Measurements from ENCODE around the gene RING1.
"Not testable (repeated sequence)": the region's sequence is repeated elsewhere in the genome, so short reads cannot be mapped to it uniquely, and the experiment has no call there.

The RING1 gene

DNA sequence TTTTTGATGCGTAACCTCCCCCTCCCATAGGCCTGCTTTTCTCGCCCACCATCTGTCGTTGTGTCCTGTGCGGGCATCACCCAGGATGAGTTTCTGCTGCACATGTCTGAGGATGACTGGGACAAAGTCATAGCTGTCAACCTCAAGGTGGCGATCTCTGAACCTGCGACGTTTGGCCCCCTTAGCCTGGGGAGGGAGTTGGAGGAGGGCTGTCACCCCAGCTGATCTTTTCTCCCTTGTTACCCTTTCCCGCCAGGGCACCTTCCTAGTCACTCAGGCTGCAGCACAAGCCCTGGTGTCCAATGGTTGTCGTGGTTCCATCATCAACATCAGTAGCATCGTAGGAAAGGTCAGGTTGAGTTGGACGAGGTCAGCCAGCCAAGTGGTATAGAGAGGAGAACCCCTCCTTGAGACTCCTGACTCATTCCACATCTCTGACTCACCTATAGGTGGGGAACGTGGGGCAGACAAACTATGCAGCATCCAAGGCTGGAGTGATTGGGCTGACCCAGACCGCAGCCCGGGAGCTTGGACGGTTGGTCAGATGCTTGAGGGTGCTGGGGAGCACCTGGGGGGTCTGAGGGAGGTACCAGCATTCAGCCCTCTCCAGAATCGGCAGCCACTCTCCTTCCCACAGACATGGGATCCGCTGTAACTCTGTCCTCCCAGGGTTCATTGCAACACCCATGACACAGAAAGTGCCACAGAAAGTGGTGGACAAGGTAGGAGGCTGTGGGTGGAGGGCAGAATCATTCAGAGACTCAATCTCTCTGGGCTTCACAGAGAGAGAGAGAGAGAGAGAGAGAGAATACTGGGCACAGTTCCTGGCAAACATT lies 2.9 kb upstream of the RING1 start:
- in situ Hi-C loops (cut with HindIII; ENCODE audit: low sequenced_read_pairs) = no loop called here

- in situ Hi-C loops (cut with HindIII; ENCODE audit: low sequenced_read_pairs) = no loop called here
Measured at GRCh38 chr6:33206027-33206863, 2.1 kb upstream of the RING1 start.

DNA sequence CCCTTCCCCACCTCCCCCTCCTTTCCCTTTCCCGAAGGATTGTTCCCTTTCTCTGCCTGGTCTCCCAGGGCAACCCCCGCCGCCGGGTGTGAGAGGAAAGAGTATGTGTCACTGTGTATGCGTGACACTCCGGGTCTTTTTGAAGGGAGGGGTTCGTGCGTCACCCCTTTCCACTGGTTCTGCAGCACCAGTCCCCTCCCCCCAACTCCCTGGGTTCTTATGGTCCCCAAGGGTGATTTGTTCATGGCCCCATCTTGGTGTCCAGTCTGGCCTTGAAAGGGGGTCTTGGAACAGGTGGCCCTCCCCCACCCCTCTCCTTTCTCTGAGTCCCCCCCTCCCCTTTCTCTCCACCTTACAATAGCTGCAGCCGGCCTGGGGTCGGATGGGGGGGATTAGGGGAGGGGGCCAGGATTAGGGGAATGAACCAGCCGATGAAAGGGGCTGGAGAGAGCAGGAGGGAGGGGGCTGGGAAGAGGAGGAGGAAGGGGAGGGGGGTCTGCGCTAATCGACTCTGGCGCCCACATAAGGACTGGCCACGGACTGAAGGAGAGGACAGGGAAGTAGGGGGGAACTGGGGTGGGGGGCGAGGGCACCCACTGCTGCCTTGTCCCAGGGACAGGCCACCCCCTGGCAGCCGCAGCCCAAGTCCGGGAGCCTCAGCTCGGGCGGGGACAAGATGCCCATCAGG lies 1.3 kb upstream of the RING1 start:
- in situ Hi-C loops (cut with HindIII; ENCODE audit: low sequenced_read_pairs) = no loop called here

DNA sequence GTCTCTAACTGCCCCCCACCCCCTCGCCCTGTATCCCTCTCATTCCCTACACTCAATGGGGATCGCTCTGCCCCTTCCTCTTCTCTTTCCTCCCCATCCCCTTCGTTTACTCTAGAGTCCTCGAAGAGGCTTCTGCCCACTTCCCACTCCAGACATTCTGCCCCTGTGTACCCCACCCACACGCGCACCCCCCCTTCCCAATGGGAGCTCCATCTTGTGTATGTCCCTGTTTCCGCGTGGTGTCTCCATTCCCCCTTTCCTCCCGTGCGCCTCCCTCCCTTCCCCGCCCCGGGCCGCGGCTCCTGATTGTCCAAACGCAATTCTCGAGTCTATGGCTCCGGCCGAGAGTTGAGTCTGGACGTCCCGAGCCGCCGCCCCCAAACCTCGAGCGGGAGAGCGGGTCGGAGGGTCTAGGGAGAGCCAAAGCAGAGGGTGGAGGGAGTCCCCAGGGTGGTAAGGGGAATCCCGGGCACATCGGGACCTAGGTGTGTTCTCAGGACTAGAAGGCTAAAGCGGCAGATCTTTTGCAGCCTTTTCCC lies 679 bp upstream of the RING1 start:
- in situ Hi-C loops (cut with HindIII; ENCODE audit: low sequenced_read_pairs) = no loop called here

DNA sequence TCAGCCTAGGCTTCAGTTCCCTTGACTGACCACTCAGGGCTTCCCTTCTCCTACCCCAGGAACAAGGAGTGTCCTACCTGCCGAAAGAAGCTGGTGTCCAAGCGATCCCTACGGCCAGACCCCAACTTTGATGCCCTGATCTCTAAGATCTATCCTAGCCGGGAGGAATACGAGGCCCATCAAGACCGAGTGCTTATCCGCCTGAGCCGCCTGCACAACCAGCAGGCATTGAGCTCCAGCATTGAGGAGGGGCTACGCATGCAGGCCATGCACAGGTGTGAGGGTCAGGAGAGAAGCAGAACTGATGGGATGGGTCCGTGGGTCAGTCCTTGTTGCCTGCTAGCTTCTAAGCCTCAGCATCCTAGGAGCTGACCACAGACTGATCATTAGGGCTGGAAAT lies 1.6 kb downstream of the RING1 start:
- in situ Hi-C loops (cut with HindIII; ENCODE audit: low sequenced_read_pairs) = no loop called here

GRCh38 chr6:33211136-33211535 lies 2.8 kb downstream of the RING1 start:
- in situ Hi-C loops (cut with HindIII; ENCODE audit: low sequenced_read_pairs) = no loop called here

GRCh38 chr6:33211666-33212422 lies 3.5 kb downstream of the RING1 start:
- in situ Hi-C loops (cut with HindIII; ENCODE audit: low sequenced_read_pairs) = no loop called here

DNA sequence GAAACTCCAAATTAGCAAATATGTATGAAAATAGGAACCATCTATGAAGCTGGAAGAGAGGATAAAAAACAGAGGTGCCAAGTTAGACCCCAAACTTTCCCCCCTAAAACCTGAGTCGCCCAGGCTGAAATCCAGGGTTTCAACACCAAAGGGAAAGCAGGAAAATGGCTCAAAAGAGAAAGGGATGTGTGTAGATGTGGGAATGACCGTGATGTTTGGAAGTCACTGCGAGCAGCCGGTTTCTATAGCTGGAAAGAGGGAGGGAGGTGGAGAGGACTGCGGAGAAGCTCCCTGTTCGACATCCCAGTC lies 4.5 kb downstream of the RING1 start:
- in situ Hi-C loops (cut with HindIII; ENCODE audit: low sequenced_read_pairs) = no loop called here

- in situ Hi-C loops (cut with HindIII; ENCODE audit: low sequenced_read_pairs) = no loop called here
Measured at GRCh38 chr6:33213166-33213988, 5.1 kb downstream of the RING1 start.

GRCh38 chr6:33213989-33214335 lies 5.7 kb downstream of the RING1 start:
- in situ Hi-C loops (cut with HindIII; ENCODE audit: low sequenced_read_pairs) = no loop called here

GRCh38 chr6:33215271-33216116 lies 7.2 kb downstream of the RING1 start:
- in situ Hi-C loops (cut with HindIII; ENCODE audit: low sequenced_read_pairs) = no loop called here

GRCh38 chr6:33216117-33216649 lies 7.9 kb downstream of the RING1 start:
- in situ Hi-C loops (cut with HindIII; ENCODE audit: low sequenced_read_pairs) = no loop called here

- in situ Hi-C loops (cut with HindIII; ENCODE audit: low sequenced_read_pairs) = no loop called here
Measured at GRCh38 chr6:33217246-33217645, 8.9 kb downstream of the RING1 start.

DNA sequence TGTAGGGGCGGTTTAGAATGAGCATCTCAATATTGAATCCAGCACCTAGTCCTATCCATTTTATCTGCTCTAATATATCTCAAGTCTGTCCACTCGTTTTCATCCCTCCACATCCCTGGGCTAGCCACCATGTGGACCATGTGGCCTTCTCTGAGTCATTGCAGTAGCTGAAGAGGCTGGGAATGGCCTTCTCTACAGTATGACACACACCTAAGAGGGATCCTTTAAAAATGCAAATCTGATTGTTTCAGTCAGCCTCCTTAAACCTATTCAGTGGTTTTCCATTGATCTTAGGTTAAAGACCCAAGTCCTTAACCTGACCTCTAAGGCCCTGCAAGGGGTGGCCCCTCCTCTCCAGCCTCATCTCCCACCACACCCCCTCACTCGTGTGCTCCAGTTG lies 9.4 kb downstream of the RING1 start:
- in situ Hi-C loops (cut with HindIII; ENCODE audit: low sequenced_read_pairs) = no loop called here

- in situ Hi-C loops (cut with HindIII; ENCODE audit: low sequenced_read_pairs) = not testable (repeated sequence)
Measured at GRCh38 chr6:33226503-33227120, 18.3 kb downstream of the RING1 start.

DNA sequence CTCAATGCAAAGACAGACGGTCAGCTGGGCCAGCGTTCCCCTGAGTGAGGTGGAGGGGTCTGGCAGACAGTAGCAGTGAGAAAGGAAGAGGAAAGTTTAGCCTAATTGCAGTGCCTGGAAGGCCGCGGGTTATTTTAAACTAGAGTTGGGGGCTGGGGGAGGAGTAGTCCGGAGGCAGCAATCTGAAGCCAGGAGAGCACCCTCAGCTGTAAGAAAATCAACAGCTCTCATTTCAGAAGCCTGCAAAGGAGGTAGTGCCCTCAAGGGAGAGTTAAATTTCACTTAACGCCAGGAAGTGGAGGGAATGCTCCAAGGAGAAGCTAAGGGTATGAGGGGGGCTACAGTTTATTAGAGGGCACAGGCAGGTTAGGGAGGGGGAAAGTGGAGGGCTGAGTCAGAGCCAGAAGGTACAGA lies 26.9 kb downstream of the RING1 start:
- in situ Hi-C loops (cut with HindIII; ENCODE audit: low sequenced_read_pairs) = no loop called here

DNA sequence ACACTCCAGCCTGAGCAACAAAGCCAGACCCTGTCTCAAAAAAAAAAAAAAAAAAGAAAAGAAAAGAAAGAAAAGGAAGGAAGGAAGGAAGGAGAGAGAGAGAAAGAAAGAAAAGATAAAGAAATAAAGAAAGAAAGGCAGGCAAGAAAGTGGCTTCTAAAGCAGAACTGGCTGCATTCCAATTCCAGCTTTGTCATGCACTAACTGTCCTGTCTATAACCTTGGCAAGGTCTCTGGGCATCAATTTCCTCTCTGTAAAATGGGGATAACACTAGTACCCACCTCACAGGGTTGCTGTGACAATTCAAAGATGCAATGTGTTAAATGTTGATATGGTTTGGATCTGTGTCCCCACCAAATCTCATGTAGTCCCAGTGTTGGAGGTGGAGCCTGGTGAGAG lies 28.0 kb downstream of the RING1 start:
- in situ Hi-C loops (cut with HindIII; ENCODE audit: low sequenced_read_pairs) = no loop called here

DNA sequence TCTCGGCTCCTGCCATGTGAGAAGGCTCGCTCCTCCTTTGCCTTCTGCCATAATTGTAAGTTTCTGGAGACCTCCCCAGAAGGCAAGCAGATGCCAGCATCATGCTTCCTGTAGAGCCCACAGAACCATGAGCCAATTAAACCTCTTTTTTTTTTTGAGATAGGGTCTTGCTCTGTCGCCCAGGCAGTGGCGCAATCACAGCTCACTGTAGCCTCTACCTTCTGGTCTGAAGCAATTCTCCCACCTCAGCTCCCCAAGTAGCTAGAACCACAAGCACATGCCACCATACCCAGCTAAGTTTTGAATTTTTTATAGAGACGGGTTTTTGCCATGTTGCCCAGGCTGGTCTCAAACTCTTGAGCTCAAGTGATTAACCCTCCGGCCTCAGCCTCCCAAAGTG lies 28.6 kb downstream of the RING1 start:
- in situ Hi-C loops (cut with HindIII; ENCODE audit: low sequenced_read_pairs) = no loop called here
